HPDE6-E6E7 (cell line): ENCODE measurements around the gene PM20D2.

ENCODE experiments used
- DNase-seq: peaks from one replicate; pipeline ENCODE4 v3.0.0; 2011; ENCODE audit warnings: missing footprints; ENCODE audit errors: extremely low spot score

The PM20D2 gene

DNA sequence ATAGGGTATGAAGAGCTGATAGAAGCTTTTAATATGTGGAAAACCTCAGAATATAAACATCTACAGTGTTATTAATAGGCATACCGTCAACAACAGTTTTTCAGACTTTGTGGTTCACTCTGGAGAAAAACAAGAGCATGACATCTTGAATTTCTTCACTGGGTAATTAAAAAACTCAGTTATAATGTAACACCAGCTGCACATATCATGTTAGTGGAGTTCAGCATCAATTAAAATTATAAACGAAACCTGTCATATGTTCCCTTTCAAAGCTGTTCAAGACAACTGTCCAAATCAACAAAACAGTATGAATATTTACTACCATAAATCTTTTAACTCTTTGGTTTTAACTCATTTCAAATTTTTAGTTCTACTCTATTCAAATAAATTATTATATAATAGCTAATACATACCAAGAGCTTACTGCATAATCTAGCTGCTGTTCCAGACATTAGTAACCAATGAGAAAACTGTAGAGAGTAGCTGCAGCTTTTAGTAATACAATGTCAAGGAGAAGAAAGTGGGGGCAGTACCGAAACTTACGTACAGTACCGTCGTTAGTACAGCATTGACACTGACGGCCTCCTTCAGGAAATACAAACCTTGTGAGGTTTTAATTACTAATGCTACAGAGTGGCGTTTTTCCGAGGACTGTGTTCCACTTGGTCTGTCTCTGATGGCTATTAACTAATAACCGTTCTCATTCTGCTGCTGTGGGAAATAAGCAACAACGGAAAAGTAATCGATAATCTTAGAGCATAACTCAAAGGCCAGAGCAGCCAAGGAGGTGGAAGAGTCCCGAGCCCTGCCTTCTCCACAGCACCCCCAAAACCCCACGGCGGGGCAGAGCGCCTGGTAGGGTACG lies 532 bp upstream of the PM20D2 start:
- DNase-seq, result peak; percentile 22

DNA sequence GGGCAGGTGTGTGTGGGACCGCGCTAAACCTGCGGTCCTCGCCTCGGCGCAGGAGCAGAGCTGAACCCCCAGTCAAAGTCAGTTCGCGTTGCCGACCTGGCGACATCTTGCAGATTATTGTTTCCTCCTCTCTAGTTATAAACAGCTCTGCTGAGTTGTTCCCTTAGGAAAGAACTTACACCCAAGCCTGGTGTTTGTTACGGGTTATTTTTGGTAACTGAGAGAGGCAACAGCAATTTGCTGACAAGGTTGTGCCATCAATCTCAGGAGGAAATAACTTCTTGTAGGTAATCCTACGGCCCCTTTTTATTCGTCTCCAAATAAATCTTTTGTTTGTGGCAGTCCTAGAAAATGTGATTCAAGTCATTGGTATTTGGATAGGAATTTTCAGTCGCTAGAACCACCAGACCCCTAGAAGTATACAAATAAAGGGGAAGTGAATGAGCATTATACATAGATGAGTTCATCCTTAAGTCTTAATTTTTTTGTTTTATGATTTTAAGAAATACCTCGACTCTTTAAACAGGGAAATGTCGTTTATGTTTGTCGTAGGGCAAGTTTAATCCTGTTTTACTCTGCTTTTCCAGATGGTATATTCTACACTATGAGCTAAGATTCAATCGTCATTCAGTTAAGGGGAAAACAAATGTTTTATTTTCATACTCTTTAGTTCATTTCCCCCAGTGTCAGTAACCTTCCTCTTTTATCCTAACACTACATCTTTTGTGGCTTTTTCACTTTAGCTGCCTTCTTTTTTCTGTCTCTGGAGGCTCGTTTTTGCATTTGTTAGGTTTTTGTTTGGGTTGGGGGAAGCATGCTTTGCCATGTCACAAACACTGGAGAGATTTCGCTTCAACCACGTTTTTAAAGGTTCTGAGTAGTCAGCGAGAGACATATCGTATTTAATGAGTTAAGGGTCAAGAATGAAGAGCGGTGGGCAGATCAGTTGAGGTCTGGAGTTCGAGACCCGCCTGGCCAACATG lies 1.2 kb downstream of the PM20D2 start:
- DNase-seq, result no peak

DNA sequence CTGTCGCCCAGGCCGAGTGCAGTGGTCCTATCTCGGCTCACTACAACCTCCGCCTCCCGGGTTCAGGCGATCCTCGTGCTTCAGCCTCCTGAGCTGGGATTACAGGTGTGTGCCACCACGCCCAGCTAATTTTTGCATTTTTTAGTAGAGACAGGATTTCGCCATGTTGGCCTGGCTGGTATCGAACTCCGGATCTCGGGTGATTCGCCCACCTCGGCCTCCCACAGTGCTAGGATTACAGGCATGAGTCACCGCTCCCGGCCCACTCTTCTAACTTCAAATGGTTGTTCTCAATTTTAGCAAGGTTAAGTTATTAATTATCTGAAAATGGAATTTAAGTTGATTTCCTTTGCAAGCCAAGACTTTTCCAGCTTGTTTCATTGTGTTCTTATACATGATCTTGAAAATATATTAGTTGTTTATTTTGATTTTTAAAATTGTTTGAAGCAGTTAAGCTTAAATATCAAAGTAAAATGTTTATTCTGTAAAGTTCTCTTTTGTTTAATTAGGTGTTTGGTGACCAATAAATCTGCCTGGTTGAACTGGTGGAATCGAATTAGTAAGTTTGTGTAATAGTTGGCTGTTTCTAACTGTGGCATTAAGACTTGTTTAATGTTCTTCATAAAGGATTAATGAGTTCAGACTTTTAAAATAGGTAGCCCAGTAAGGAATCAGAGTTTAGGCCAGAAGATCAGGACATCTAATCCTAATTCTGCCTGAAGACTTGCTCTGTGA lies 2.3 kb downstream of the PM20D2 start:
- no peak for DNase-seq

DNA sequence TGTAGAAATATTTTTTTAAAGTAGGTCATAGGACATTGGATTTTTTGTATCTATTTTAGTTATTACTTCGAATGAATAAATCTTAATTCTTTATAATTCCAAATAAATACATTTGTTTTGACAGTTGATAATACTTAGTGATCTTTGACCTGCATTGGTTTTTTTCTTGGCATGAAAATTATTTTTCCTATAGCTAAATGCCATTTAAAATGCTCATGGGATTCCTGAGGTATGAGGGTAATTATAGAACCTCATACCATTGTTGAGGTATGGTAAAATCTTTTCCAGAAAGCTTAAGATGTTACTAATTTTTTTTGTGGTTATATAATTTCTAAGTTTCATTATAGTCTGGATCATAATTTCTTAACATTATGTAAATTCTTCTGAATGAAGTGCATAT lies 8.3 kb downstream of the PM20D2 start:
- DNase-seq, result no peak

DNA sequence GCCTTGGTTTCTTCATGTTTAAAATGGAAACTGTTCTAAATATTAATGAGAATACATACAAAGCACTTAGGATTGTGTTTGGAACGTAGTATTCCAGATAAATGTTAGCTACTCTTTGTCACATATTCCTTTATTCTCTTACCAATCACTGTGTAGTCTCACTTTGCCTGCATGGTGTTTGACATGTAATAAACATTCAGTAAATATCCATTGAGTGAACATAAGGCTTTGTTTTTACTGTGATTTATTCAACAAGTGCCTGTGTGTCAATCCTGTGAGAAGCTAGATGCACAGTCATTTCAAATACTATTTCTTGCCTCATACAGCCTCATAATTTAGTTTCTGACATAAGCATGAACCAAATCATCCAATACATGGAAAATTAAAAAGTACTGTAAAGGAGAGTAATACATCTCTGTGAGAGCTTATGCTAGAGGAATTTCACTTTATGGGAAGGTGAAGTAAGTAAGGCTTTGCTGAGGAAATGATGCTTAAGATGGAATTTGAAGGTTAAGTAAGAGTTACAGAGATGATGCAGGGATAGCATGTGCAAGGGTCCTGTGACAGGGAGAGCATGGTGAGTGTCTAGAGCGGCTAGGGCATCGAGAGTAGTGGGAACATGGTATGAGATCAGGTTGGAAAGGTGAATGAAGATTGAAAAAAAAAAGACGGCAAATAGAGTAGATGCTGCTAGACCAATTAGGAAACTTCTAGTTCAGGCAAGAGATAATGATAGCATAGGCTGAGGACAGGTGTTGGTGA lies 14.7 kb downstream of the PM20D2 start:
- no peak for DNase-seq

DNA sequence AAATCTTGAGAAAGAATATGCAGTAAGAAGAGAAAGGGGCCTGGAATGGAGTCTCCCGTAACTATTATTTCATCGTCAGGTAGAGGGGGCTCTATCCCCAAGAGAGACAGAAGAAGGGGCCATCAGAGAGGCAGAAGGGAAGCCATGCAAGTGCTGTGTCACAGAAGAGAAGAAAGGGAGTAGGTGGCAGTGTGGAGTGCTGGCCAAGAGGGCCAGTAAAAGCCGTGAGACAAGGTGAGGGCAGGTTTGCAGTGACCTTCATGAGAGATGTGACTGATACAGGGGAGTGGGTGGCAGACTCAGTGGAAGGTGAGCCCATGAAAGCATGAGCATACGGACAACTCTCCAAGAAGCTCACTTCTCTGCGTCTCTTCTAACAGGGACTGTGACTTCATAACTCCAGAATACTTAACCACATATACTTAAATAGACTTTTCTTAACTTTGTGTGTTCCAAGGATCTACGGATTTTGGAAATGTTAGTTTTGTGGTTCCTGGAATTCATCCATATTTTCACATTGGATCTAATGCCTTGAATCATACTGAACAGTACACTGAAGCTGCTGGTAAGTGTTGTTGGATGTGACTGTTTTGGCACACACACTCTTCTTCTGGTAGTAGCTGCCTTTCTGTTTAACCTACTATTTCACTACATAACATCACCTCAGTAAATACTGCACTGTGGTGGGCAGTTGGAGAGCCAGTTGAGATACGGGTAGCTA lies 15.6 kb downstream of the PM20D2 start:
- DNase-seq, result no peak

DNA sequence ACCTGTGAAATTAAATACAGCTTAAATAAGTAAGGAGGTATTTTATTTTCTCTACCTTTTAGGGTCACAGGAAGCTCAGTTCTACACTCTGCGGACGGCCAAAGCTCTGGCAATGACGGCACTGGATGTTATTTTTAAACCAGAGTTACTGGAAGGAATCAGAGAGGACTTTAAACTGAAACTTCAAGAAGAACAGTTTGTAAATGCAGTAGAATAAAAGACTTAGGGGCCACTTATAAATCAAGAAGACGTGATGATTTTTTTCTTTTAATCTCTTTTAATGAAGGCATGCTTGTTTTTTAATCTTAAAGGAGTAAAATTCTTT lies 16.2 kb downstream of the PM20D2 start:
- DNase-seq, result no peak

DNA sequence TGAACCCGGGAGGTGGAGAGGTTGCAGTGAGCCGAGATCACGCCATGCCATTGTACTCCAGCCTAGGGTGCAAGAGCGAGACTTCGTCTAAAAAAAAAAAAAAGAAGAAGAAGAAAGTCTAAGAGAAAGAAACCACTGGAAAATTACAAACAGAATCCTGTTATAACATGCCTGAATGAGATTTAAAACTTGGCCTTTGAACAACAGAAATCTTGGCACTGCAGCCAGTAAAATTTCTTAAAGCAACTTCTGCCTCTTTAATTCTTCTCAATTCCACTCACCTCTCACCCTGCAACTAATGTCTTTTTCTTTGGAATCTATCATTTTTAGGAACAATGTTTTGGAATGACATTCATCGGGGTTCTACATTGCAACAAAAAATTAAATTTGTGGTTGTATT lies 26.3 kb downstream of the PM20D2 start:
- no peak for DNase-seq

DNA sequence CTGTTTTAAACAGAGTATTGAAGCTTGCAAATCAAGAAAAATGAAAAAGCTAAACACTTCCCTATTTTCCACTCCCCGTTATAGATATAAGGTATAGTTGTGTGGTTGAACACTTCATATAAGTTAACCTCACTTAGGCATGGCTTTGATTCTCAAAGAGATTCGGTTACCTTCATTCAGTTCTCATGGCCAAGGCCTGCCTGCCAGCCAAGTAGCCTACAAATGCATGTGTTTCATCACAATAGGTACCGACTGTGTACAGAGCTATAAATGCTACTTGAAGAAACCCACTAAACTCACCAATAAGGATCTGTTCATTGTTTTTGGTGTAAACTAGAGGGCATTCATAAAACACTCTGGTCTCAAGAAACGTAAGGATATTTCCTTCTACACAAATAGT lies 27.8 kb downstream of the PM20D2 start:
- DNase-seq, result no peak

DNA sequence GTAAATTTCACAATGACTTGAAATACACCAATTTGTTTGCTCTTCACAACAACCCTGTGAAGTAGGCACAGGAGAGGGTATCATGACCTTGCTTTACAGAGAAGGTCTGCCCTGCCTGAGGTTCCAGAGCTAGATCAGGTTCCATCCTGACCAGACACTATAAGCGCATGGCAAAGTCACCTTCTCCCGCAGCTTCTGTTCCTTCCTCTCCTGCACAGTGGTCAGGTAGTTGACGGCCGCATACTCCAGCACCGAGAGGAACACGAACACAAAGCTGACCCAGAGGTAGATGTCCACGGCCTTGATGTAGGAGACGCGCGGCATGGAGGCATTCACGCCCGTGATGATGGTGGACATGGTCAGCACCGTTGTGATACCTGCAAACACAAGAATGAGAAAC lies 34.3 kb downstream of the PM20D2 start:
- no peak for DNase-seq

DNA sequence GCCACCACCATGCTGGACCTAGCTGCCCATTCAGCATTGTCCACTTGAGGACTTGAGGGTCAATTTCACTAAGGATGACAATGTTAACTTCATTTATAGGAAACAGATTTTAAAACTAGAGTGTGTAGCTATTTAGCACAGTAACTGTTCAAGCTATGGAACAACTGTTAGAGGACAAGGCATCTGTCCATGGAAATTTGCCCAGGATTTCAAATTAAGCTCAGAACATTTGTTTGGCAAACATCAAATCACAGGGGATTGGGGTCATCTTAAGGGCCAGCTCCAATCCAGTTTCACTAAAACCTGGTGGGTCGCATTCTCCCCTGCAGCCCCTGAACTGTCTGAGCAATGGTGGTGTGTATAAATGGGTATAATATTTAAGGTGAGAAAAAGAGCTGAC lies 35.1 kb downstream of the PM20D2 start:
- no peak for DNase-seq

DNA sequence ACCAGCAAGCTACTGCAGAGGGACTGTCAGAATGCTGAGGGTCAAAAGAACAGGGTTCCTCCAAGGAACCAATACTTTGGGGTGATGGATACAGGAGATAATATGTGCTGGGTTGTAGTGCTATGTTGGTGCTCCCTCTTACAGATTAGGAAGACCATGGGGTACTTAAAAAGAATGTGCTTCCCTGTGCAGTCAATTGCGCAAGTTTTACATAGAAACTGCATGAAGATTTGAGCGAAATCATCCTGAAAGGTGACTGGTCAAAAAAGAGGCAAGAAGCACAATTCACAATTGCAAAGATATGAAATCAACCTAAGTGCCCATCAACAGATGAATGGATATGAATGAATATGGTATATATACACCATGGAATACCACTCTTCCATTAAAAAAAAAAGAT lies 37.4 kb downstream of the PM20D2 start:
- DNase-seq, result no peak

DNA sequence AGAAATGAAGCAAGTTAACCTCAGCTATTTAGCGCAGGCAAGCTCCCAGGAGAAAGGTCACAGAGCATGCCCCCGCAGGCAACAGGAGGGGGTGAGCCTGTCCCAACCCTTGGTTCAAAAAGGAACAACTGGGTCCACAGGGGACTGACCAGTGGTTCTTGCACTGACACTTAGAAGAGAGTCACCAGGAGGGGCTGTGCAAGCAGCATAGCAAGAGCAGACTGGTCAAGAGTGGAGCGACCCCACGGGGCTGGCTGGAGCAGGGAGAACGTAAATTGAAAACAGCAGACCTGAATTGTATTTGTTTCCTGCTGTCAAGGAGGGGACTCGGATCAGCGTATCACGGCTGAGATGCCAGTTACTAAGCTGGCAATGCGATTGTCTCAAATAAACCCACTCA lies 38.5 kb downstream of the PM20D2 start:
- no peak for DNase-seq

DNA sequence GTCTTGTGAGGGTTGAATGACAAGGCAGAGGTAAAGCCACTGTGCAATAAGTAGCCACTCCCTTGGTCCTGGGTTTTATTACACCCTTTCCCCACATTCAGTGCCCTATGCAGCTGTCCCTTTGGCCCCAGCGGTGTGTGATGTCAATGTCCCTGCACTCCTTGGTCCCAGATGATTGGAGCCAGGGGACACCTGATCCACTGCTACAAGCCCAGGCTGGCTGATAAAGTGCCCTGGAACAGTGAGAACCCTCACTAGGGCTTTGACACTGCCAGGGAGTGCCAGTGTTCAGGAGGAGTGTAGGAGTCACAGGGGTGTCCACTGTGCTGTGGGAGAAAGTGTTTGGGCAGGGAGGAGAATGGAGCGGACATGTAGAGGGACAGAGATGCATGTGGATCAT lies 40.9 kb downstream of the PM20D2 start:
- DNase-seq, result no peak

DNA sequence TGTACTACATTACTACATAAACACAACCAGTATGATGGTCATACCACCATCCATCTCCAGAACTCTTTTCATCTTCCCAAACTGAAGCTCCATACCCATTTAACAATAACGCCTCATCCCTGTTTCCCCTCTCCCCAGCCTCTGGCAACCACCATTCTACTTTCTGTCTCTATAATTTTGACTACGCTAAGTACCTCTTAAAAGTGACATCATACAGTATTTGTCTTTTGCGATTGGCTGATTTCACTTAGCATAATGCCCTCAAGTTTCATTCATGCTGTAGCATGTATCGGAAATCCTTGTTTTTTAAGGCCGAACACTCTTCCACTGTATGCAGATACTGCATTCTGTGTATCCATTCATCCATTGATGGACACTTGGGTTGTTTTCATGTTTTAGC lies 41.6 kb downstream of the PM20D2 start:
- no peak for DNase-seq

DNA sequence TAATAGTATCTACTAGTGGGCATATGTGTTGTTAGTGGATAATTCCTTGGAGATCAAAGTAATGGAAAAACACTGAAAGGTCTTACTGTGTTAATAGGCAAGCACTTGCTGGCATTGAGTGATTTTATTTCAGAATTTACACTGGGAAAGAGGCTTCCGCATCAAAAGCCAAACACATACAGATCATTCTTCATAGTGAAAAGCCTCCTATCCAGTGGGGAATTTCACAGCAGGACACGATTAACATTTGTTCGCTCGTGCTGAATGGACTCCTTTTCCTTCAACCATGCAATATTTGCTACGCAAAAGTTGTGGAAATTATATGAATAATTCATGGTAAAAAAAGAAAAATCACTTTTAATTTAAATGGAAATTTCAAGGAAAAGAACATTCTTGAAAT lies 44.9 kb downstream of the PM20D2 start:
- DNase-seq, result no peak

DNA sequence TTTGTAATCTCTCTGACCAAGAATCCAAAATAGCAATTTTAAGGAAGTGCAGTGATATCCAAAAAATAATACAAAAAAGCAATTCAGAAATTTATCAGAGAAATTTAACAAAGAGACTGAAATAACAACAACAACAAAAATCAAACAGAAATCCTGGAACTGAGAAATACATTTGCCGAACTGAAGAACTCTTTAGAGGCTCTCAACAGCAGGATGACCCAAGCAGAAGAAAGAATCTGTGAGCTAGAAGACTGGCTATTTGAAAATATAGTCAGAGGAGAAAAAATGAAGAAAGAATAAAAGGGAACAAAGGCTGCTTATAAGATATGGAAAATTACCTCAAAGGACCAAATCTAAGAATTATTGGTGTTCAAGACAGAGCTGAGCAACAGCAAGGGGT lies 48.7 kb downstream of the PM20D2 start:
- DNase-seq, result no peak

DNA sequence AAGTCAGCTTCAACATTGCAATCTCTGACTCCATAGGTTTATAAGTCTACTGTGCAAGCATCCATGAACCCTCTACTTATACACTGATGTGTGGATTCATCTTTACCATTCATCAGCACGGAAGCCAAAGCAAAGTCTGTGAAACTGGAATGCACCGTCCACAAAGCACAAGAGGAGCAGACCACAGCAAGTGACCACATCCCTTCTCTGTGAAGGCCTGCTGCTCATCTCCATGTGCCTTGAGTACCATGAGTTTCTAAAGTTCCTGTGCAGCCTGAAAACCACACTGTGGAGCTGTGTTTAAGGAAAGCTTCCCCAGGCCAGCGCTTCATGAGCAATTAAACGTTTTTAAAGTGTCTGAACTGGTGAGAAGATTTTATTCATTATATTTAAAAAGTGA lies 51.3 kb downstream of the PM20D2 start:
- DNase-seq, result no peak

DNA sequence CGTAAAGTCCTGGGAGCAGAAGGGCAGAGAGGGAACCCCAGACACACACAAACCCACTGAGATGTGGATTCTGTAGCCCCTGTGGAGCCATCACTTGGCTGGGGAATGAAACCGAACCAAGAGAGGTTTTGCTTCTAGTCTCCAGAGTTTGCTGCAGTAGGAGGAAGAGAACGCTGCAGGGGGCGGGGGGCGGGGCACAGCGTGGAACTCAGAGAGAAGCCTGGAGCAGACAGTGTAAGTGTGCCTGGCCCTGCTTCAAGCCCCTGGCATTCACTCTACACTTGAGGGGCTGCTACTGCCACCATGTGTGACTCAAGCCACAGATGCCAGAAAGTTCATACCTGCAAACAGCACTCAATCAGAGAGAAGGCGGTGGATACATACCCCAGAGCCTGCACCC lies 52.4 kb downstream of the PM20D2 start:
- no peak for DNase-seq

DNA sequence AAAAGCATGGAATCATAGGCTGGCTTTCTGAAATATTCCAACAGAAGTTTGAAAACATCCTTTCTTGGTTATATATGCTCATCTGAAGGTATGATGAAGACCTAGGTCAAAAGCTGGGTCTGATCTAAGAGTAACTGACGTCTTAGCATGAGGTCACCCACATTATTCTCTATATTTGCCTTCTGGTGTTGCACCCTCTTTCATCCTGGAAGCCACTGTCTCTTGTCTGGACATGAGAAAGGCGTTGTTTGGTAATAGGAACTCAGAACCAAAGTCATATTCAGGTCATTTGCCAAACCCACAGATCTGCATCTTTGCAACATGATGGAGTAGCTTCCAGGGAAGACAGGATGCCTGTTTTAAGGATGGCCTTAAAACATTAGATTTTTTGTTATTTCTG lies 53.7 kb downstream of the PM20D2 start:
- DNase-seq, result no peak

DNA sequence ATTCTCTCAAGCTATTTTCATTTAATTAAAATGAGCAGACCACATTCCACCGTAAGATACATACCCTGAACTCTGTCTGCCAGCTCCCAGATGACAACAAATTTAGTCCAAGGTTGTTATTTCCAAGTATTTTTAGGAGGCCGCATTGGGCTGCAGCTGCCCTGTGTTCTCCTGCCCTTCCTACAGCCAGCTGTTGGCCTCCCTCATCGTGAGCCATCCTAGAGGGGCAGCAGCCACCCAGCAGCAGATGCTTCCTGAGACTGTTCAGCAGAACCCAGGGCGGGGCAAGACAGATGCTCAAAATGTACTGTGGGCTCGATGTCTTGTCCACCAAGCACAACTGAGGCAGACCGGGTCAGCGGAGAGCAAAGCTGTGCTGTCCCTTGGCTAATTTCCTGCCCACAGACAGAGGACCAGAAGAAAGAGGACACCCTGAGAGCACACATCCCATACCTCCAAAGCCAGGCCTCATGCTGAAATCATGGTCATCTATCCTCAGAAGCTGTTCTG lies 54.9 kb downstream of the PM20D2 start:
- DNase-seq, result no peak
